ENCODE measurements around the gene ACER3. TPM values are rescaled to one million over a fixed set of nuclear protein-coding genes. Genes with fewer than 3 reads are reported as not detected.

ACER3 gene
- total and polyA plus RNA-seq, 2 of the 4 experiments (the other 2 are of a cell fraction): 3.5 to 10.0 TPM

- Histone ChIP-seq H2AK9ac (replicated peaks; ENCODE audit: low read depth, low read length, poor library complexity) (no peak overlapping the region), H3K27ac (ENCODE audit: insufficient read depth, low read length) (no peak overlapping the region), H3K4me1 (ENCODE audit: control insufficient read depth, insufficient read depth, low read length) (no peaks in the 10 kb centered on the region; the same call in 1 of the 2 replicates), H3K18ac (ENCODE audit: low read depth, low read length) (no peak overlapping the region), H3K9ac (ENCODE audit: low read depth, low read length) (no peak overlapping the region), H3K23ac (ENCODE audit: low read depth, low read length) (no peak overlapping the region), H3K79me1 (ENCODE audit: low read depth in 1 of 2, low read length in 2 of 2) (no peaks in the 10 kb centered on the region), H3K56ac (ENCODE audit: extremely low read depth, insufficient read depth, low read length) (no peak overlapping the region), H3K4ac (ENCODE audit: low read depth, low read length) (no peak overlapping the region), H2AFZ (replicated peaks; ENCODE audit: low read length, poor library complexity) (no peak overlapping the region), H2BK120ac (ENCODE audit: low read depth, low read length) (no peak overlapping the region), H4K5ac (ENCODE audit: low read depth, low read length) (no peak overlapping the region), H2AK5ac (ENCODE audit: low read depth, low read length) (no peak overlapping the region), H2BK15ac (ENCODE audit: low read depth, low read length) (no peak overlapping the region), H4K91ac (ENCODE audit: insufficient read depth, low read depth, low read length) (no peak overlapping the region), H3K4me3 (ENCODE audit: insufficient read depth, low read depth, low read length) (no peak overlapping the region), H3K4me2 (ENCODE audit: low read depth, low read length) (no peak overlapping the region), H3K27me3 (ENCODE audit: control insufficient read depth, insufficient read depth, low read length) (peaks cover 2% of the 10 kb centered on the region), H4K20me1 (ENCODE audit: insufficient read depth, low read length) (no peaks in the 10 kb centered on the region), H3K9me1 (ENCODE audit: insufficient read depth, low read length) (no peaks in the 10 kb centered on the region), H3K9me3 (ENCODE audit: control insufficient read depth, insufficient read depth, low read length) (peaks cover 16% of the 10 kb centered on the region), H3K14ac (replicated peaks; ENCODE audit: low read depth, low read length) (no peak overlapping the region), H4K8ac (ENCODE audit: low read depth in 2 of 2, low read length in 2 of 2) (no peak overlapping the region), H2BK5ac (ENCODE audit: low read depth, low read length, poor library complexity, severe bottlenecking) (no peak overlapping the region), H2BK20ac (ENCODE audit: low read depth, low read length) (no peak overlapping the region), H3K36me3 (ENCODE audit: control insufficient read depth, insufficient read depth, low read length) (no peaks in the 10 kb centered on the region)
- no CpG with 5 or more reads among the region's 2 CpGs for WGBS, 2 experiments (ENCODE audit: extremely low coverage in 2 of 2, insufficient read length in 1 of 2)
- no TSS peak for BruUV-seq (replicated peaks)
- dilution Hi-C loops (cut with HindIII; ENCODE audit: low sequenced_read_pairs, unreplicated experiment): no loop called here
- DNase-seq (no peak), ATAC-seq (ENCODE audit: low read depth) (no peak)
- in situ Hi-C loops (cut with MboI; ENCODE audit: low sequenced_read_pairs): loop anchor here (5.0 to 10.0 kb wide), 2 partner anchors 103 to 220 kb away; partner anchors contain the start of gene B3GNT6
- ChIA-PET POLR2A (ENCODE audit: unreplicated experiment) (no interaction called here), CTCF (interaction anchor here (0.7 kb wide), 1 partner anchor 104 kb away, joined by 3 read pairs; no protein-coding TSS in a partner anchor)
- TF ChIP-seq CTCF (conservative IDR thresholded peaks at IDR 0.05; ENCODE audit: low read depth, low read length): no peak
- TF ChIP-seq MXI1 (IDR thresholded peaks at IDR 0.05; ENCODE audit: borderline replicate concordance, low read depth, low read length): no peak
- TF ChIP-seq USF2 (IDR thresholded peaks at IDR 0.05; ENCODE audit: low read depth, low read length): no peak
- no peak for TF ChIP-seq POLR2A (IDR thresholded peaks at IDR 0.05; ENCODE audit: low read depth, low read length)
- TF ChIP-seq MAFK (IDR thresholded peaks at IDR 0.05; ENCODE audit: low read depth, low read length): no peak
- TF ChIP-seq NFE2L2 (IDR thresholded peaks at IDR 0.05; ENCODE audit: low read depth, low read length): no peak
- no peak for TF ChIP-seq MAZ (IDR thresholded peaks at IDR 0.05; ENCODE audit: borderline replicate concordance, low read depth, low read length)
- no peak for TF ChIP-seq SMC3 (IDR thresholded peaks at IDR 0.05; ENCODE audit: low read depth, low read length)
- TF ChIP-seq RFX5 (IDR thresholded peaks at IDR 0.05; ENCODE audit: low read depth, low read length): no peak
- no peak for TF ChIP-seq RAD21 (IDR thresholded peaks at IDR 0.05; ENCODE audit: low read length)
- TF ChIP-seq ELK1 (IDR thresholded peaks at IDR 0.05; ENCODE audit: borderline replicate concordance, low read depth, low read length): no peak
- TF ChIP-seq BHLHE40 (IDR thresholded peaks at IDR 0.05; ENCODE audit: low read depth, low read length): no peak
- TF ChIP-seq CEBPB (IDR thresholded peaks at IDR 0.05; ENCODE audit: low read depth, low read length): no peak
- no peak for TF ChIP-seq FOS (IDR thresholded peaks at IDR 0.05; ENCODE audit: low read depth, low read length)
- no peak for TF ChIP-seq RCOR1 (IDR thresholded peaks at IDR 0.05; ENCODE audit: insufficient replicate concordance, low read length)
- TF ChIP-seq CHD1 (IDR thresholded peaks at IDR 0.05; ENCODE audit: low read depth, low read length): no peak
- intact Hi-C loops (cut with micrococcal nuclease): loop anchor here (5.0 kb wide), 1 partner anchor 48 kb away; the partner anchor contains the start of gene ACER3
These were observed 46.3 kb upstream of the ACER3 start for GRCh38 chr11:76814414-76814813.
